C4-2B (cell line): ENCODE measurements around the gene NCAPD2.

Experiments
- CTCF ChIP-seq: fragments of 450-650 bp; conservative IDR thresholded peaks from 2 replicates; pipeline ENCODE4 v1.5.1; 2017; ENCODE audit warnings: mild to moderate bottlenecking
- ZFX ChIP-seq: fragments of 450-650 bp; IDR thresholded peaks from 2 replicates; pipeline ENCODE4 v1.6.1; 2017

GRCh38 chr12:6523708-6524107 is 29.8 kb downstream of the NCAPD2 start:
- TF ChIP-seq CTCF (no peak), ZFX (no peak)
